B cell (primary cell): ENCODE data around the gene RAB5B. TPM values are rescaled to one million over a fixed set of nuclear protein-coding genes. Genes with fewer than 3 reads are reported as not detected.

ENCODE experiments used
- ATAC-seq: fragments of 200-7000 bp; cut with Tn5 transposase; one replicate; pipeline ENCODE4 v1.10.0; 2021; ENCODE audit warnings: low read depth, mild to moderate bottlenecking, moderate number of reproducible peaks, moderate library complexity
- CTCF ChIA-PET: fragments of 350-600 bp; sonication (Branson Sonifier 250); formaldehyde crosslinking; loops from one replicate; lab custom pipeline; 2021; ENCODE audit warnings: antibody characterized with exemption, inconsistent platforms; lab: Charles Lee
- POLR2A ChIA-PET: fragments of 350-600 bp; sonication (Branson Sonifier 250); formaldehyde crosslinking; loops from one replicate; lab custom pipeline; 2021; ENCODE audit warnings: antibody characterized with exemption; lab: Charles Lee
- DNase-seq: peaks from one replicate; pipeline ENCODE4 v3.0.0; 2013
- H2AFZ ChIP-seq: 2 replicates; pipeline ENCODE4 v1.6.1; 2012; ENCODE audit warnings: mild to moderate bottlenecking, low read depth, low read length; ENCODE audit not compliant: insufficient read depth, poor library complexity, severe bottlenecking
- H3K27ac ChIP-seq, 2 donors: 1 replicate in 1 of 2; 2 replicates in 1 of 2; pipeline ENCODE4 v1.5.1; 2012 to 2013; ENCODE audit warnings: low read length in 2 of 2, mild to moderate bottlenecking in 2 of 2, moderate library complexity in 1 of 2
- H3K27me3 ChIP-seq, 4 experiments: fragments of 200-600 bp in 1 of 4; sonication (generic) in 1 of 4; replicated peaks in 1 of 4; 1 replicate in 2 of 4; 2 replicates in 2 of 4; pipeline versions ENCODE4 v1.6.1 to v1.7.0; 2013 to 2016; ENCODE audit warnings: low read length in 3 of 4, mild to moderate bottlenecking in 2 of 4, mixed read lengths in 1 of 4, moderate library complexity in 1 of 4; ENCODE audit not compliant: insufficient read depth in 4 of 4, control insufficient read depth in 3 of 4; ENCODE audit errors: control extremely low read depth in 1 of 4
- H3K36me3 ChIP-seq, 2 experiments: replicated peaks in 1 of 2; 1 replicate in 1 of 2; 2 replicates in 1 of 2; pipeline versions ENCODE4 v1.6.1 to v1.7.1; 2013; ENCODE audit warnings: low read length in 1 of 2; ENCODE audit not compliant: insufficient read depth in 2 of 2, control insufficient read depth in 1 of 2; ENCODE audit errors: control extremely low read depth in 1 of 2, extremely low read depth in 1 of 2
- H3K4me1 ChIP-seq, 2 donors: fragments of 200-600 bp in 1 of 2; sonication (generic) in 1 of 2; 1 replicate in 1 of 2; 2 replicates in 1 of 2; pipeline versions ENCODE4 v1.5.1 to v1.6.1; 2013 to 2017; ENCODE audit warnings: low read length in 2 of 2; ENCODE audit not compliant: control insufficient read depth in 2 of 2, insufficient read depth in 2 of 2
- H3K4me2 ChIP-seq: replicated peaks from 2 replicates; pipeline ENCODE3; 2012; ENCODE audit warnings: mild to moderate bottlenecking, low read depth, low read length; ENCODE audit not compliant: poor library complexity, severe bottlenecking
- H3K4me3 ChIP-seq, 5 experiments: fragments of 200-600 bp in 1 of 5; sonication (generic) in 1 of 5; 1 replicate in 3 of 5; 2 replicates in 2 of 5; pipeline versions ENCODE4 v1.5.1 to v1.7.0; 2011 to 2016; ENCODE audit warnings: low read length in 4 of 5, mild to moderate bottlenecking in 4 of 5, low read depth in 2 of 5, control low read depth in 1 of 5, moderate library complexity in 1 of 5; ENCODE audit not compliant: insufficient read depth in 1 of 5; ENCODE audit errors: control extremely low read depth in 1 of 5, extremely low read depth in 1 of 5
- H3K79me2 ChIP-seq: fragments of 200-600 bp; sonication (generic); one replicate; pipeline ENCODE4 v1.6.0; 2016; ENCODE audit warnings: low read length; ENCODE audit not compliant: control insufficient read depth, insufficient read depth
- H3K9ac ChIP-seq: fragments of 200-600 bp; sonication (generic); 2 replicates; pipeline ENCODE4 v1.6.1; 2017; ENCODE audit warnings: mild to moderate bottlenecking, low read length, moderate library complexity
- H3K9me3 ChIP-seq, 3 donors: one replicate each; pipeline versions ENCODE4 v1.6.1 to v1.7.1; 2013; ENCODE audit warnings: low read length in 2 of 3; ENCODE audit not compliant: control insufficient read depth in 2 of 3, insufficient read depth in 1 of 3; ENCODE audit errors: control extremely low read depth in 1 of 3
- H4K20me1 ChIP-seq: 2 replicates; pipeline ENCODE4 v1.6.0; 2012; ENCODE audit warnings: mild to moderate bottlenecking, low read length; ENCODE audit not compliant: insufficient read depth, control insufficient read depth, poor library complexity, severe bottlenecking
- H3K27ac Mint-ChIP-seq: one replicate; pipeline ENCODE4 v1.8.0; 2021; ENCODE audit warnings: mixed read lengths
- H3K27me3 Mint-ChIP-seq: one replicate; pipeline ENCODE4 v1.8.0; 2021; ENCODE audit warnings: mixed read lengths
- H3K4me1 Mint-ChIP-seq: one replicate; pipeline ENCODE4 v1.8.0; 2021; ENCODE audit warnings: mixed read lengths
- H3K4me3 Mint-ChIP-seq: one replicate; pipeline ENCODE4 v1.8.0; 2021; ENCODE audit warnings: mixed read lengths
- H3K9me3 Mint-ChIP-seq: one replicate; pipeline ENCODE4 v1.8.0; 2022; ENCODE audit warnings: mixed read lengths; ENCODE audit not compliant: insufficient read depth
- EZH2 ChIP-seq: IDR thresholded peaks from 2 replicates; pipeline ENCODE4 v1.6.1; 2012; ENCODE audit warnings: borderline replicate concordance, low read depth, mild to moderate bottlenecking, moderate library complexity, low read length; ENCODE audit not compliant: insufficient read depth, poor library complexity, severe bottlenecking
- WGBS: methylation state at CpG from one replicate; pipeline ENCODE4 v1.1.5; 2013; ENCODE audit warnings: missing lambda C conversion rate; ENCODE audit not compliant: insufficient coverage; 5-methylcytosine and 5-hydroxymethylcytosine counted together
- intact Hi-C: fragments of 100-400 bp; cut with micrococcal nuclease; formaldehyde crosslinking; loops from one replicate; pipeline ENCODE4 v1.10.0; 2022
- polyA plus RNA-seq: library from polyadenylated mRNA; depleted of rRNA; stranded (reverse); fragments of >200 nt; gene quantifications from 2 replicates; pipeline ENCODE4 v1.2.3, GENCODE V29; 2012
- total RNA-seq, 2 donors: library from RNA; stranded (reverse); fragments of 120-200 nt in 1 of 2; gene quantifications; 1 replicate in 1 of 2; 2 replicates in 1 of 2; pipeline versions ENCODE4 v1.2.3 to v1.2.4, GENCODE V29; 2013 to 2022
- TF ChIP-seq, protein P1 (sequence below): fragments of 200-600 bp; IDR thresholded peaks from one replicate; pipeline ENCODE4 v1.8.0; 2022; ENCODE audit warnings: antibody characterized with exemption, mild to moderate bottlenecking

Gene RAB5B
- total and polyA plus RNA-seq, 2 donors (not counting 1 experiment from before 2014, with no cell fraction given): 42.1 to 111 TPM

DNA sequence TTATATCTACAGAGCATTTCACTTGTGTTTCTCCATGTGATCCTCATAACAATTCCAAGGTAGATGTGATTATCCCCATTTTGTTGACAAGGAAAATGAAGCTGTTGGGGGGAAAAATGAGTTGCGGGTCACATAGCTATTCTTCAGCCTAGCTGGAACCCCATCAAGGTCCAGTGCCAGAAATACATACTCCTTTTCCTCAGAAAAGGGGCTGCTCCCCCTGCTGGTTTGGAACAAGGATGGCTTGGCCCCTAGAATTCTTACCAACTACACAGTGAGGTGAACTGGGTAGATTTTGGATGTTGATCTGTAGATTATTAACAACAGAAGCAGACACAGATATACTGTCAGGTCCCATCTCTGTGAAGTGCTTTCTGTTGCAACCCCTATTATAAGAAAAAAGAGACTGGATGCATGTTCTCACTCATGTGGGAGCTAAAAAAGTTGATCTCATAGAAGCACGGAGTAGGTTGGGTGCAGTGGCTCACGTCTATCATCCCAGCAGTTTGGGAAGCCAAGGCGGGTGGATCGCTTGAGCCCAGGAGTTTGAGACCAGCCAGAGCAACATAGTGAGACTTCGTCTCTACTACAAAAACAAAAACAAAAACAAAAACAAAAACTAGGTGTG, 55.9 kb downstream of the RAB5B start:
- ChIA-PET CTCF (interaction anchor here (0.6 to 2.4 kb wide), 21 partner anchors 11 to 312 kb away, joined by 3 to 43 read pairs (median 4); partner anchors contain the start of genes ORMDL2, RAB5B, SARNP and SUOX), POLR2A (no interaction called here)
- intact Hi-C loops: loop anchor here (1.0 kb wide), 2 partner anchors 33 to 290 kb away; no protein-coding TSS in a partner anchor
- no peak overlapping the region for H3K4me2 ChIP-seq
- no peaks in the 10 kb centered on the region for H4K20me1 ChIP-seq
- Mint-ChIP-seq H3K27me3 (no peaks in the 10 kb centered on the region), H3K4me1 (no peaks in the 10 kb centered on the region), H3K4me3 (no peak overlapping the region), H3K9me3 (no peaks in the 10 kb centered on the region), H3K27ac (no peak overlapping the region)
- no peak overlapping the region for H2AFZ ChIP-seq
- H3K4me3 ChIP-seq: no peak overlapping the region
- no peak for TF ChIP-seq EZH2
- TF ChIP-seq, protein P1, sequence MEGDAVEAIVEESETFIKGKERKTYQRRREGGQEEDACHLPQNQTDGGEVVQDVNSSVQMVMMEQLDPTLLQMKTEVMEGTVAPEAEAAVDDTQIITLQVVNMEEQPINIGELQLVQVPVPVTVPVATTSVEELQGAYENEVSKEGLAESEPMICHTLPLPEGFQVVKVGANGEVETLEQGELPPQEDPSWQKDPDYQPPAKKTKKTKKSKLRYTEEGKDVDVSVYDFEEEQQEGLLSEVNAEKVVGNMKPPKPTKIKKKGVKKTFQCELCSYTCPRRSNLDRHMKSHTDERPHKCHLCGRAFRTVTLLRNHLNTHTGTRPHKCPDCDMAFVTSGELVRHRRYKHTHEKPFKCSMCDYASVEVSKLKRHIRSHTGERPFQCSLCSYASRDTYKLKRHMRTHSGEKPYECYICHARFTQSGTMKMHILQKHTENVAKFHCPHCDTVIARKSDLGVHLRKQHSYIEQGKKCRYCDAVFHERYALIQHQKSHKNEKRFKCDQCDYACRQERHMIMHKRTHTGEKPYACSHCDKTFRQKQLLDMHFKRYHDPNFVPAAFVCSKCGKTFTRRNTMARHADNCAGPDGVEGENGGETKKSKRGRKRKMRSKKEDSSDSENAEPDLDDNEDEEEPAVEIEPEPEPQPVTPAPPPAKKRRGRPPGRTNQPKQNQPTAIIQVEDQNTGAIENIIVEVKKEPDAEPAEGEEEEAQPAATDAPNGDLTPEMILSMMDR: peak; percentile 71
- no peaks in the 10 kb centered on the region for H3K36me3 ChIP-seq
- ATAC-seq (peak; percentile 51), DNase-seq (peak; percentile 56)
- H3K9me3 ChIP-seq: no peaks in the 10 kb centered on the region
- no peaks in the 10 kb centered on the region for H3K4me1 ChIP-seq
- H3K79me2 ChIP-seq: no peaks in the 10 kb centered on the region
- H3K27me3 ChIP-seq: no peaks in the 10 kb centered on the region
- no peak overlapping the region for H3K9ac ChIP-seq
- no peak overlapping the region for H3K27ac ChIP-seq
- WGBS: 93% methylated on average over 6 of the region's 6 CpGs

DNA sequence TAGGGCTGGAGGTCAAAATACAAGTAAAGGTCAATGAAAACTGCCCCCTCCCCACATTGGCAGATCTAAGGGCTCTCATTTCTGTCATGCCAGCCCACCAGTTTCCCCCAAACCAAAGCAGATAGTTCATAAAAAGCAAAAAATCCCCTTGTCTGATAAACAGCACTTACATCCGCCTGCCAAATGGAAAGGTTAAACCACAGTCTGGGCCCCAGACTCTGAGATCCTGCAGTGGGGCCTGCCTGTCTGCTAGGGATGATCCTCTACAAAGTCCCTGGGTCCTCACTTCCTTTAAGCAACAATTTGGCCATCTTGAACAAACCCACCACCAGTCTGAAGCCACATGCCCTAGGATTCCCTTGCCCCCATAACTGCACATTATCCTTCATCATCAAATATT, 58.1 kb downstream of the RAB5B start:
- no peak for TF ChIP-seq EZH2
- TF ChIP-seq, protein P1: no peak
- 67% methylated on average over 1 of the region's 1 CpG for WGBS

More for the DNA sequence above, 58.1 kb downstream of the RAB5B start:
- CTCF ChIA-PET: interaction anchor here (1.6 kb wide), 1 partner anchor 36 kb away, joined by 4 read pairs; no protein-coding TSS in a partner anchor
- no peak overlapping the region for H2AFZ ChIP-seq
- H3K9ac ChIP-seq: no peak overlapping the region
- H4K20me1 ChIP-seq: no peaks in the 10 kb centered on the region
- no peak overlapping the region for H3K27ac Mint-ChIP-seq
- no peak overlapping the region for H3K4me3 Mint-ChIP-seq
- no peaks in the 10 kb centered on the region for H3K27me3 Mint-ChIP-seq
- H3K4me1 ChIP-seq: no peaks in the 10 kb centered on the region
- H3K36me3 ChIP-seq: peaks cover 0 to 2% of the 10 kb centered on the region in 2 experiments
- no peak overlapping the region for H3K4me2 ChIP-seq
- no peaks in the 10 kb centered on the region for H3K27me3 ChIP-seq
- no peaks in the 10 kb centered on the region for H3K4me1 Mint-ChIP-seq
- intact Hi-C loops: no loop called here
- H3K4me3 ChIP-seq: no peak overlapping the region
- no peak overlapping the region for H3K27ac ChIP-seq
- POLR2A ChIA-PET: no interaction called here
- DNase-seq: no peak
- H3K79me2 ChIP-seq: no peaks in the 10 kb centered on the region
- no peaks in the 10 kb centered on the region for H3K9me3 ChIP-seq
- H3K9me3 Mint-ChIP-seq: no peaks in the 10 kb centered on the region
- no peak for ATAC-seq
